Natural killer cell treated with Interleukin-12 subunit alpha and Interleukin-12 subunit beta and Interleukin-15 and Interleukin-18, amount 100 ng/mL, for 72 hours (primary cell): ENCODE data around the gene VWF. TPM values are rescaled to one million over a fixed set of nuclear protein-coding genes. Genes with fewer than 3 reads are reported as not detected.

Source experiments
- ATAC-seq, 2 donors: fragments of 150-1000 bp; cut with Tn5 transposase in 1 of 2; sonication (Bioruptor Pico), chemical (Tn5 transposase) in 1 of 2; 2 replicates each; pipeline ENCODE4 v1.10.0; 2021
- DNase-seq: peaks from one replicate; pipeline ENCODE4 v3.0.0; 2022; ENCODE audit warnings: low spot score
- H3K27ac Mint-ChIP-seq, 2 donors: 1 replicate in 1 of 2; 2 replicates in 1 of 2; pipeline ENCODE4 v1.8.0; 2022; ENCODE audit warnings: mixed read lengths in 2 of 2, mild to moderate bottlenecking in 1 of 2, moderate library complexity in 1 of 2
- H3K27me3 Mint-ChIP-seq, 2 donors: 1 replicate in 1 of 2; 2 replicates in 1 of 2; pipeline ENCODE4 v1.8.0; 2022; ENCODE audit warnings: mixed read lengths in 2 of 2
- H3K36me3 Mint-ChIP-seq: one replicate; pipeline ENCODE4 v1.8.0; 2022; ENCODE audit warnings: mixed read lengths
- H3K4me1 Mint-ChIP-seq, 2 donors: 1 replicate in 1 of 2; 2 replicates in 1 of 2; pipeline ENCODE4 v1.8.0; 2022; ENCODE audit warnings: low read depth in 2 of 2, mixed read lengths in 2 of 2, mild to moderate bottlenecking in 1 of 2
- H3K4me3 Mint-ChIP-seq: one replicate; pipeline ENCODE4 v1.8.0; 2022; ENCODE audit warnings: mixed read lengths
- H3K9me3 Mint-ChIP-seq: 2 replicates; pipeline ENCODE4 v1.8.0; 2022; ENCODE audit warnings: mixed read lengths
- total RNA-seq, 2 donors: library from RNA; stranded (reverse); gene quantifications; one replicate each; pipeline ENCODE4 v1.2.3, GENCODE V29; 2022

The VWF gene
- total RNA-seq, 2 donors from 2014 or later, result not detected

DNA sequence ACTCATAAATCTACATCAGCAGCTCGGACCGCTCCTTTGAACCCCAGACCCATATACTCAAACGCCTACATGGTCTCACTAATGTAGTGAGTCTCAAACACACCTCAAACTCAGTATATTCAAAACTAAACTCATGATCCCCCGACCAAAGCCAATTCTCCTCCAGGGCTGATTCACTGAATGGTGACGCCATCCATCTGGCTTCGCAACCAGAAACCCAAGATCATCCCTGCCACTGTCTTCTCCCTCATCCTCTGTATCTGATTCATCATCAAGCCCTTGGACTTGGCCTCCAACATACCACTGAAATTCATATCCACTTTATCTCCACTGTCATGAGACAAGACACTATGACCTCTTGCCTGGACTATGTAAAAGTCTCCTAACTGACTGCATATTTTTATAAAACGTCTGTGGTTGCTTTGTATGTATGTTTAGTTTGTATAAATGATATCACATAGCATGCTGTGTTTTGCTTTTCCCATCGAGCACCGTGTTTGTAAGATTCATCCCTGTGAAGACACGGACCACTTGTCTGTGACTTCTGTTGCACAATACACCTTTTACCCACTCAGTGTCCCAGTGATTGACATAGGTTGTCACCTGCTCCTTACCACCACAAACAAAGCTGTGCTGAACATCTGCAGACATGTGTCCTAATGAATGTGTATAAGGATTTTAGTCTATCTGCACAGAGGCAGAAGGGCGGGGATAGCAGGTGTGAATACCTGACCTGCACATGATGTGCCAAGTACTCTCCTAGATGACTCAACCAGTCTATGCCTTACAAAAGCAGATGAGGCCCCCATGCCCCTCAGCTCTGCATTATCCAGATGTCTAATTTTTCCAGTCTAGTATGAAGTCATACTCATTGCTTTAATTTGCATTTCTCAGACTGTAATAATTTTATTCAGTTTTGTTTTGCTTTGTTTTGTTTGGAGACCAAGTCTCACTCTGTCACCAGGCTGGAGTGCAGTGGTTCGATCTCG, 76.9 kb downstream of the VWF start:
- Mint-ChIP-seq H3K36me3 (no peaks in the 10 kb centered on the region), H3K4me1 (no peaks in the 10 kb centered on the region), H3K4me3 (no peak overlapping the region), H3K27me3 (peaks cover 12 to 35% of the 10 kb centered on the region in 2 donors), H3K9me3 (no peaks in the 10 kb centered on the region), H3K27ac (no peak overlapping the region)
- ATAC-seq, result no peak
- DNase-seq, result no peak

DNA sequence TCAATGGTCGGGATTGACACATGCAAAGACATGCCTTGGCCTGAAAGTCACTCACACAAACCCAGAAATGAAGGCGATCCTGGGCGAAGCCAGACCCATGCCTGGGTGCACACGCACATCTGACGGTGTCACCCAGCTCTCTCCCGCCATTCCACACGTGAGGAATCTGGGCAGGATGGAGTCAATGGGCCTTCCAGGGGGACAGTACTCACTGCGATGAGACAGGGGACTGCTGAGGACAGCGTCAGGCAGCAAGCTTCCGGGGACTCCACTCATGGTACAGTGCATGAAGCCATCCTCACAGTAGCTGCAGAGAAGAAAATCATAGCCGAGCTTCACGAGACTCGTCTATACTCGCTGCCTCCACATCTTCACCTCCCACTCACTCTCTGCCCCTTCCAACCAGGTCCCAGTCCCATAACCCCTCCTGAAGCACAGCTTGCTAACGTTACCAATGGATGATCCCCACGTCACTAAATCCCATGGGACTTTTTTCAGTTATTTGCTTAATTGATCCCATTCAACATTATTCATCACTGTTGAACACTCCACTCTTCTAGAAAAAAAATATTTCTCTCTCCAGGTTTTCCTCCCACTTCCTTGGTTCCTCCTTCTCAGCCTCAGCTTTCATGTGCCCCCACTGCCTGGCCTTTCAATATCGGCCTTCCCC, 77.8 kb downstream of the VWF start:
- DNase-seq (no peak), ATAC-seq (no peak)
- no peaks in the 10 kb centered on the region for H3K36me3 Mint-ChIP-seq
- no peak overlapping the region for H3K4me3 Mint-ChIP-seq
- no peaks in the 10 kb centered on the region for H3K9me3 Mint-ChIP-seq
- H3K4me1 Mint-ChIP-seq, result no peaks in the 10 kb centered on the region
- H3K27me3 Mint-ChIP-seq, result peaks cover 12 to 35% of the 10 kb centered on the region in 2 donors
- no peak overlapping the region for H3K27ac Mint-ChIP-seq

DNA sequence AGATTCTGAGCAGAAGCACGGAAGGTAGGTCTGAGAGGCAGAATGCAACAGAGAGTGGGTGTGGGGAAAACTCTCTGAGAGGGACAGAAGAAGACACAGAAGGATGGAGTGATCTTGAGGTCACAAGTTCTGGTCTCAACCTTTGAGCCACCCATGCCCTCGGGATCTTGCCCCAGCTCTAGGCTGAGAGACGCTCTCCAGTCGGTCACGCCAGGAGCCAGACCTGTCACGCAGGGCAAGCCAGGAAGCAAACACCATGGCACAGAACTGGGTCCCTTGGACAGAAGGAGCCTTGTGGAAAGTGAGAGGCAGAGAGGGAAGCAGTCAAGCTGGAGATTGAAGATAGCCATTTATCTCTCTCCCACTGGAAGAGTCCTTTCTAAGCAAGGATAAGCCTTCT, 79.0 kb downstream of the VWF start:
- H3K4me3 Mint-ChIP-seq, result no peak overlapping the region
- H3K36me3 Mint-ChIP-seq, result no peaks in the 10 kb centered on the region
- no peak for ATAC-seq
- H3K27me3 Mint-ChIP-seq, result peaks cover 14 to 35% of the 10 kb centered on the region in 2 donors
- H3K27ac Mint-ChIP-seq, result no peak overlapping the region
- no peak for DNase-seq
- H3K9me3 Mint-ChIP-seq, result no peaks in the 10 kb centered on the region
- H3K4me1 Mint-ChIP-seq, result no peaks in the 10 kb centered on the region

DNA sequence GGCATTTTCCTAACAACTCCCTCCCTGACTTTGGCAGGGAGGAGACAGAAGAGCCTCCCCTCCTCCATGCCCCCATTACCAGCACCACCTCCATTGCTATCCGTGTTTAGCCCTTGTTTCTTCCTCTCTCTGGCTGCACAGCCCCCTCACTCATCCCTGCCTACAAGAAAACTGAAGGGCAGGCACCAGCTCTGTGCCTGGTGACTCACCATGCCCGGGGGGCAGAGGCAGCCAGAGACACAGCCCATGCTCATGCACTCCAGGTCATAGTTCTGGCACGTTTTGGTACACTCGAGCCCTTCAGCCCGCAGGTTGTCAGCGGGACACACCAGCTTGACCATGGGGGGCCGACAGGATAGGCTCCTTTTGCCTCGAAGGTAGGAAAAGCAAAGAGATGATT, 80.4 kb downstream of the VWF start:
- Mint-ChIP-seq H3K9me3 (no peaks in the 10 kb centered on the region), H3K4me3 (no peak overlapping the region), H3K27me3 (peaks cover 11 to 23% of the 10 kb centered on the region in 2 donors), H3K4me1 (peaks cover 4 to 7% of the 10 kb centered on the region in 2 donors), H3K27ac (no peak overlapping the region), H3K36me3 (no peaks in the 10 kb centered on the region)
- no peak for ATAC-seq
- no peak for DNase-seq

DNA sequence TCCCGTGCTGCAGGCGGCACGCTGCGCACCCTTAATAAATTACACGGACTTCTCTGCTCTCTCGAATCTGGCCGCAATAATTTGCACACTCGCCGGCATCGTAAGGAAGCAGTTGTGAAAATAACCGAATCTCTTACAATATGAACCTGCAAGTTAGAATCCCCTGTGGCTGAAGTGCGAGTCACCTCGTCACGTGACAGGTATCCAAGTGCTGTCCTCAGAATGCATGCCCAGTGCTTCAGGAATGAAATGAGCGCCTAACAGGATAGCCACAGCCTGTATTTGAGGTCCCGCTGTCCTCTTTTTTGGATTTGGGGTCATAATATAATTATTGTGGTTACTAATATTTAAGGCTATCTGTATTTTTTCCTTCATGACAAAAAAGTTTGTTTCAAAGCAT, 82.0 kb downstream of the VWF start:
- Mint-ChIP-seq H3K9me3 (no peaks in the 10 kb centered on the region), H3K36me3 (no peaks in the 10 kb centered on the region), H3K4me3 (no peak overlapping the region), H3K4me1 (peaks cover 4 to 7% of the 10 kb centered on the region in 2 donors), H3K27ac (no peak overlapping the region), H3K27me3 (peaks cover 11 to 19% of the 10 kb centered on the region in 2 donors)
- ATAC-seq (no peak), DNase-seq (no peak)

DNA sequence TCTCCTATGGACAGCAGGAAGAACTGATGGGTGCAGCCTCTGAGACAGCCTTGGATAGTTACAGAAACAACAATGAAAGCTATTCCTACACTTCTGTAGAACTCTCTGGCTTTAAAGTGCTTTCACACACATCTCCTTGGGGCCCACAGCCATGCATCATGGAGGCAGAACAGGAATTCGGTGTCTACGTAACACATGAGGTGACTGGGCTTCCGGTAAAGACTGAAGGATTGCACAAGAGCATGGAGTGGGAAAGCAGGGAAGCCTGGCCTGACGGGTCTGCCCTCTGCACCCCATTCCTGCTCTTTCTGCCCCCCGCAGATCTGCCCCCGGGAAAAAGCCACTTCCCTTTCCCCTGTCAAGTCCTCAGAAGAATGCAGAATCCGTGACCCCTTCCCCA, 82.6 kb downstream of the VWF start:
- Mint-ChIP-seq H3K4me3 (no peak overlapping the region), H3K27ac (no peak overlapping the region), H3K9me3 (no peaks in the 10 kb centered on the region), H3K27me3 (peaks cover 5 to 14% of the 10 kb centered on the region in 2 donors), H3K36me3 (no peaks in the 10 kb centered on the region), H3K4me1 (peaks cover 4 to 7% of the 10 kb centered on the region in 2 donors)
- DNase-seq, result no peak
- ATAC-seq, result no peak

DNA sequence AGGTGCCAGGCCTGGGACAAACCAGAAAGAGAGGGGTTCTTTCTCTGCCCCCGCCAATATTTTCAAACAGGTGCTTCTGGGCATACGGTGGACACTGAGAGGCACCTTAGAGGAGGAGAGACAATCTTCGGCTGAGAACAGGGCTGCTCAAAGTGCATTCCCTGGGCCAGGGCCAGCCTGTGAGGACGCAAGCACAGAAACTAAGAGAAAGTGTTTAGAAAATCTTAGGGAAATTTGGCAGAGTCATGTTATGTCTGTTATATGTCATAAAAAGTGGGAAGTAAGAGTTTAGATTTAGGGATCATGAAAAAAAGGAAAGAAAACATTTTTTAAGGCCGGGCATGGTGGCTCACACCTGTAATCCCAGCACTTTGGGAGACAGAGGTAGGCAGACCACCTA, 83.7 kb downstream of the VWF start:
- H3K4me3 Mint-ChIP-seq, result no peak overlapping the region
- H3K27me3 Mint-ChIP-seq, result peaks cover 5 to 11% of the 10 kb centered on the region in 2 donors

DNA sequence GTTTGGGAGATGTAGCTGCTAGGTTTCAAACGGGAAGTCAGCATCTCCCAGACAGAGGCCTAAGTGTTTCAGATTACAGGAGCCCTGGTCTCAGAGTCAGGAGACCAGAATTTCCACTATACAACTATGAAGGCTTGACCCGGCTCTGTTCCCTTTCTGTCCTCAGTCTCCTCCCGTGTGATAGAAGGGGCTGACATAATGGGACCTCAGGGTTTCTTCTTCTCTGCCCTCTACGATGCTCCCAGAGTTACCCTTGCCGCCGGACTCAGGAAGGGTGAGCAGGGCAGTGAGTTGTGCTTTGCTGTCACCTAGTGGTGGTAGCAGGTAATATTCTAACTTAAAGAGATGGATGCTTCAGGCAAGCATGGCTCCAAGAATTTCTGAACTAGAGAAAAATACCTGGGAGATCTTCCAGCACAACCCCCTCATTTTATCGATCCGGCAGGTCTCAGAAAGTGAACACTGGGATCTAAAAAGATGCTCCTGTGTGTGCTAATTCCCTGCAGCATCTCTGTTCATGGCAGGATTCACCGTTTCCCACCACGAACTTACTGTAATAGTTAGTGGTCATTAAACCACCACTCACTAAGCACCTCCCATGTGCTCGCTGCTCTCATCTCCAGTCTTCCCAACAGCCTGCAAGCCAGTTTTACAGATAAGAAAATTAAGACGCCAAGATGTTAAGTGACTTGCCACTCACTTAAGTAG, 84.4 kb downstream of the VWF start:
- no peaks in the 10 kb centered on the region for H3K36me3 Mint-ChIP-seq
- ATAC-seq, result peak; percentile 67 to 81
- H3K27ac Mint-ChIP-seq, result no peak overlapping the region
- no peaks in the 10 kb centered on the region for H3K9me3 Mint-ChIP-seq
- no peak overlapping the region for H3K4me3 Mint-ChIP-seq
- peaks cover 5 to 8% of the 10 kb centered on the region in 2 donors for H3K27me3 Mint-ChIP-seq
- H3K4me1 Mint-ChIP-seq, result peaks cover 4 to 7% of the 10 kb centered on the region in 2 donors
- no peak for DNase-seq

More for the DNA sequence above, 83.7 kb downstream of the VWF start:
- no peak for DNase-seq
- Mint-ChIP-seq H3K36me3 (no peaks in the 10 kb centered on the region), H3K9me3 (no peaks in the 10 kb centered on the region), H3K27ac (no peak overlapping the region), H3K4me1 (peaks cover 4 to 7% of the 10 kb centered on the region in 2 donors)
- no peak for ATAC-seq

DNA sequence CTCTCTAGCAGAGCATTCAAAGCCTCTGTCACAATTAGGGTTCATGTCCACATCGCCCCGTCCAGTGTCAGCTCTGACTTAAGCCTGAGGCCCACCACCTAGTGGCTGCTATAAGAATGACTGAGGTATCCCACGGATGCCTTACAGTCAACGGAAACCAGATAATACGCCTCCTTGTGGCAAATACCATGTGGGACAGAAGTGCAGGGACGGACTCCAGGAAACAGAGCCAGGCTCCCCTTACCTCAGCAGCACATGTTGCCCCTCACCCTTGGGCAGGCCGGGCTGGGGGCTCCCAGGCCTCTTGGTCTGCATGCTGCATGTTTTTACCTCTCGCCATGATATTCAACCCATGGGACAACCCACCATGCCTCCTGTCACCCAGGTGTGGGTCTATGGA, 86.3 kb downstream of the VWF start:
- Mint-ChIP-seq H3K4me3 (no peak overlapping the region), H3K4me1 (peaks cover 4 to 7% of the 10 kb centered on the region in 2 donors), H3K9me3 (no peaks in the 10 kb centered on the region), H3K27me3 (peaks cover 0 to 5% of the 10 kb centered on the region in 2 donors), H3K36me3 (no peaks in the 10 kb centered on the region), H3K27ac (no peak overlapping the region)
- ATAC-seq (peak; percentile 72 to 75), DNase-seq (no peak)

DNA sequence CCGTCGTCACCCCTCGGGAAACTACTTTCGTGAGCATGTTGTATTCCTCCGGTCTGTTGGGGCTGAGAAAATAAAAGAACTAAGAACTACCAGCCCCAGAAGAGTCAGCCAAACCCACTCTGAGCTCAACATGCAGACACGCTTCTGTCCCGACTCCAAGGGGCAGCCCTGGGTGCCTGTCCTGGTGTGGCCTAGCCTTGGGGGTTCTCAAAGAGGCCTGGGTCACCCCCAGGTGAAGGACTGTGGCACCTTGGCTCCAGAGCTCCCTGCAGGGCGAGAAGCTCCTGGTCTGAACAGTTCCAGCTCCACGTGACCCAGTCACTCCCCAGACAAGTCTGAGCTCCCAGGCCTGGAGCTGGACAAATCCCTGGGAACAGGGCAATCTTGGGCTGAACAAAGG, 87.0 kb downstream of the VWF start:
- no peaks in the 10 kb centered on the region for H3K9me3 Mint-ChIP-seq
- peaks cover 4 to 7% of the 10 kb centered on the region in 2 donors for H3K4me1 Mint-ChIP-seq
- DNase-seq (no peak), ATAC-seq (no peak)
- no peak overlapping the region for H3K4me3 Mint-ChIP-seq
- H3K27me3 Mint-ChIP-seq, result peaks cover 0 to 5% of the 10 kb centered on the region in 2 donors
- H3K36me3 Mint-ChIP-seq, result no peaks in the 10 kb centered on the region
- no peak overlapping the region for H3K27ac Mint-ChIP-seq

DNA sequence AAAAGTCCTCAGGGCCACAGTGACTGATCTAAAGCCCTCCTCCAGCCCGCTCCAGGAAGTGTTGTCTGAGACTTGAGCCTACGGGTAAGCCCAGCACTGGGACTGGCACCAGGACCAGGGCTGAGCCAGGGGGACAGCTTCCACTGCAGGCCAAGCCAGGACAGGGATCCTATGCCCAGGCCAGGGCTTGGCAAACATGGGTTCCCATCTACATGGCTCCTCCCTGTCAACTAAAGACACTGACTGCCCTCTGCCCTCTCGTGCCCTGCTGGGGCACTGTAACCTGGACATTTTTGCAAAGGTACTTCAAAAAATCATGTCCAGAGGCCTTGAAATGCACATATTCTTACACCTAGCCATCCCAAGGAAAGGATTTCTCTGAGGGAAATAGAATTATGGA, 88.0 kb downstream of the VWF start:
- no peaks in the 10 kb centered on the region for H3K36me3 Mint-ChIP-seq
- ATAC-seq (no peak), DNase-seq (no peak)
- no peak overlapping the region for H3K4me3 Mint-ChIP-seq
- peaks cover 0 to 5% of the 10 kb centered on the region in 2 donors for H3K27me3 Mint-ChIP-seq
- H3K4me1 Mint-ChIP-seq, result peaks cover 4 to 7% of the 10 kb centered on the region in 2 donors
- H3K27ac Mint-ChIP-seq, result no peak overlapping the region
- no peaks in the 10 kb centered on the region for H3K9me3 Mint-ChIP-seq

DNA sequence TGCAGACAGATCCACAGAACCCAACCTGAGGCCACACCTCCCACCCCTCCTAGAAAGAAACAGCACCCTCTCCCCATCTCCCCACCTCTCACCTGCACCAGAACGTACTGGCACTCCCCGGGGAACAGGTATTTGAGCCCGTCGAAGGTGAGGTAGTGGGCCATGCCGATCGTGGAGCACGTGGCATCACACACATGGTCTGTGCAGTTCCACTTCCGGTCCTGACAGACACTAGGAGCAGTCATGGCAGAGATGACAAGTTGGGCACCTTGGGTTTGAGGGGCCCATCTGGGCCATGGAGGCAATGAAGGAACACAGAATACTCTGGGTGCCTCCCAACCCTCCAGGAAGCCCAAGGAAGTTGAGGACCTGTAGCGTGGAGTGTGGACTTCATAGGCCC, 89.9 kb downstream of the VWF start:
- Mint-ChIP-seq H3K27ac (no peak overlapping the region), H3K4me3 (no peak overlapping the region), H3K36me3 (no peaks in the 10 kb centered on the region), H3K4me1 (no peaks in the 10 kb centered on the region), H3K27me3 (peaks cover 2% of the 10 kb centered on the region in 2 donors), H3K9me3 (no peaks in the 10 kb centered on the region)
- ATAC-seq (no peak), DNase-seq (no peak)

DNA sequence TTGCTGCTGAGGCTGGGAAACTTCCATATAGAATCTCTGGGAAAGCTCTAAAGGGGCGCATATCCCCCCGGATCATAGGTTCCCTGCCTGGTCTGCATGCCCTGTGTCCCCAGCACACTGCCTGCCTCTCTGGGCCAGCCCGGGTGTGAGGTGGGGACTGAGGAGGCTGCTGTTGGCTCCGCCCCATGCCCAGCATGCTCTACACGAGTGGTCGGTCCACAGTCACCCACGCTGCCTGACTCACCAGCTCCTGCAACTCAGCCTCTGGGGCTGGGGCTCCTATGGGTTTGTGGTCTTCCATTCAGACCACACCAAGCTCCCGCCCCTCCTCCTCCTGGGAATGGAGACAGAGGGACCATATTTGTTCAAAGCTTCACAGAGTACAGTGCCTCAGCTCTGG, 90.9 kb downstream of the VWF start:
- H3K4me1 Mint-ChIP-seq, result no peaks in the 10 kb centered on the region
- DNase-seq (no peak), ATAC-seq (no peak)
- H3K36me3 Mint-ChIP-seq, result no peaks in the 10 kb centered on the region
- peaks cover 8 to 12% of the 10 kb centered on the region in 2 donors for H3K27me3 Mint-ChIP-seq
- H3K4me3 Mint-ChIP-seq, result no peak overlapping the region
- H3K9me3 Mint-ChIP-seq, result no peaks in the 10 kb centered on the region
- H3K27ac Mint-ChIP-seq, result no peak overlapping the region
